HL-60 (cell line): Measurements from ENCODE around the gene NR2C1.

Source experiments
- CTCF ChIP-seq: IDR thresholded peaks from one replicate; pipeline ENCODE4 v1.5.1; 2011; ENCODE audit warnings: low read length, control low read depth, inconsistent platforms; ENCODE audit not compliant: insufficient read depth
- POLR2AphosphoS5 ChIP-seq: IDR thresholded peaks from 2 replicates; pipeline ENCODE4 v1.6.1; 2012; ENCODE audit warnings: low read depth

DNA sequence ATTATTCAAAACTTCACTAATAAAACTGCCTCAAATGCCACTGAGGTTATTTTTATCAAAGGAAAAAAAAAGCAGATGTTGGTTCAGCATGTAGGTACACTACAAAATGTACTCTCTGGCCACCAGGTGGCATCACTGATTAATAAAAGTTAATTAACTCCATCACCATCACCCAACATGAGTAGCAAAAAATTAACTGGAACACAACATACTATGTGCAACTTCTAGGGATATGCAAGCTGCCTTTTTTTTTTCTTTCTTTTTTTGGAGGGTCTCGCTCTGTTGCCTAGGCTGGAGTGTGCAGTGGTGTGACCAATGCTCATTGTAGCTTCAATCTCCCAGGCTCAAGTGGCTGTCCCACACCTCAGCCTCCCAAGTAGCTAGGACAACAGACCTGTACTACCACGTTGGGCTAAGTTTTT is 43.8 kb upstream of the NR2C1 start:
- TF ChIP-seq CTCF (peak; percentile 53), POLR2AphosphoS5 (no peak)
